ENCODE measurements around the gene TTC9. TPM values are rescaled to one million over a fixed set of nuclear protein-coding genes. Genes with fewer than 3 reads are reported as not detected.

TTC9 gene
- total RNA-seq, 3 donors from 2014 or later (not counting 1 experiment from before 2014, with no cell fraction given), result 2.4 to 5.6 (median 3.8) TPM

DNA sequence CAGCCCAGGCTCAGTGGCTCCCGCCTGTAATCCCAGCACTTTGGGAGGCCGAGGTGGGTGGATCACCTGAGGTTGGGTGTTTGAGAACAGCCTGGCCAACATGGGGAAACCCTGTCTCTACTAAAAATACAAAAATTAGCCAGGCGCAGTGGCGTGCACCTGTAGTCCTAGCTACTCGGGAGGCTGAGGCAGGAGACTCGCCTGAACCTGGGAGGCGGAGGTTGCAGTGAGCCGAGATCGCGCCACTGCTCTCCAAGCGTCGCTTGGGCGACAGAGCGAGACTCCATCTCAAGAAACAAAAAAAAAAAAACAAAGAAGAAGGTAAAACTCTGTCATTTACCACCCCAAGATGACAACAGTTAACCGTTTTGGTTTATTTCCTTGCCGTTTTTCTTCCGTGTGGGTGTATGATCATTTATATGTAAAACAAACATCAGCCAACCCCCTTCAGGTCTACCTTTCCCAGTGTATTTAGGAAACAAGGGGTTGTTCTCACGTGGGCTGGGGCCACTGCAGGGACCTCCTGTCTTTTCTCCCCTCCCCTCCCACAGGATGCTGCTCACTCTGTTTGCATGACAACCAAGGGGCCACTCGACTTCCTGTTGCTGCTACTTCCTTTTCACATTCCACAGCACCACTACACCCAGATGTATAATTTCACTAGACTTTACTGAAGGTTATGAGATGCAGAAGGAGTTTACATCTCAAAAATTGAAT is 13.6 kb downstream of the TTC9 start:
- ATAC-seq (peak; percentile 84 to 96 (median 92)), DNase-seq (peak; percentile 24 to 89)
- Mint-ChIP-seq H3K4me3 (peak overlapping the region; percentile 83), H3K9me3 (no peaks in the 10 kb centered on the region), H3K36me3 (no peaks in the 10 kb centered on the region), H3K4me1 (peaks cover 25 to 37% of the 10 kb centered on the region in 2 donors), H3K27me3 (ENCODE audit: low read depth in 2 of 2) (no peaks in the 10 kb centered on the region), H3K27ac (peak overlapping the region; percentile 82 to 96)
- Histone ChIP-seq H3K4me3 (ENCODE audit: low read length) (no peak overlapping the region), H3K36me3 (ENCODE audit: control insufficient read depth, insufficient read depth, low read length) (no peaks in the 10 kb centered on the region), H3K9me3 (ENCODE audit: control insufficient read depth, insufficient read depth, low read length) (no peaks in the 10 kb centered on the region), H3K4me1 (ENCODE audit: control insufficient read depth, insufficient read depth, low read length) (peaks cover 29% of the 10 kb centered on the region), H3K27me3 (ENCODE audit: control insufficient read depth, insufficient read depth, low read length) (no peaks in the 10 kb centered on the region), H3K27ac (ENCODE audit: low read length) (peak overlapping the region; percentile 71)
- no peak for TF ChIP-seq CTCF (IDR thresholded peaks at IDR 0.05)
- intact Hi-C loops (cut with micrococcal nuclease), result no loop called here
- WGBS (ENCODE audit: insufficient coverage), result 49% methylated on average over 16 of the region's 19 CpGs

DNA sequence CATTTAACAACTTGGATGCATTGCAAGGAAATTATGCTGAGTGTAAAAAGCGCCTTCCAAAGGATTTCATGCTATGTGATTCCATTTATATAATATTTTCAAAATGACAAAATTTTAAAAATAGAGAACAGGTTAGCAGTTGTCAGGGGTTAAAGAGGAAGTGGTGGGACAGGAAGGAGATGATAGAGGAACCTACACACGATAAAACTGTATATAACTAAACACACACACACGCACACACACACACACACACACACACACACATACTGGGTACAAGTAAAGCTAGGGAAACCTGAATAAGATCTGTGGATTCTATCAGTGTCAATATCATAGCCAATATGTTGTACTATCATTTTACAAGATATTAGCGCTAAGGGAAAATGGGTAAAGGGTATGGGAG is 17.2 kb downstream of the TTC9 start:
- intact Hi-C loops (cut with micrococcal nuclease), result no loop called here

GRCh38 chr14:70660967-70661893 is 19.5 kb downstream of the TTC9 start:
- Mint-ChIP-seq H3K9me3 (no peaks in the 10 kb centered on the region), H3K27me3 (ENCODE audit: low read depth in 2 of 2) (no peaks in the 10 kb centered on the region), H3K27ac (peak overlapping the region in 1 of 2 donors; percentile 55), H3K4me3 (no peak overlapping the region), H3K4me1 (peaks cover 12 to 40% of the 10 kb centered on the region in 2 donors), H3K36me3 (no peaks in the 10 kb centered on the region)
- no peaks in the 10 kb centered on the region for H3K9me3 ChIP-seq (ENCODE audit: control insufficient read depth, insufficient read depth, low read length)
- no peaks in the 10 kb centered on the region for H3K27me3 ChIP-seq (ENCODE audit: control insufficient read depth, insufficient read depth, low read length)
- H3K36me3 ChIP-seq (ENCODE audit: control insufficient read depth, insufficient read depth, low read length), result no peaks in the 10 kb centered on the region
- 40% methylated on average over 11 of the region's 13 CpGs for WGBS (ENCODE audit: insufficient coverage)
- peak overlapping the region; percentile 46 for H3K27ac ChIP-seq (ENCODE audit: low read length)
- H3K4me1 ChIP-seq (ENCODE audit: control insufficient read depth, insufficient read depth, low read length), result peaks cover 28% of the 10 kb centered on the region
- DNase-seq (peak in 1 of 2 donors; percentile 82), ATAC-seq (no peak)
- TF ChIP-seq CTCF (IDR thresholded peaks at IDR 0.05), result no peak
- no peak overlapping the region for H3K4me3 ChIP-seq (ENCODE audit: low read length)
- intact Hi-C loops (cut with micrococcal nuclease), result no loop called here

More for the DNA sequence above, 17.2 kb downstream of the TTC9 start:
- Histone ChIP-seq H3K9me3 (ENCODE audit: control insufficient read depth, insufficient read depth, low read length) (no peaks in the 10 kb centered on the region), H3K27ac (ENCODE audit: low read length) (peak overlapping the region; percentile 24), H3K36me3 (ENCODE audit: control insufficient read depth, insufficient read depth, low read length) (no peaks in the 10 kb centered on the region), H3K4me1 (ENCODE audit: control insufficient read depth, insufficient read depth, low read length) (peaks cover 36% of the 10 kb centered on the region), H3K27me3 (ENCODE audit: control insufficient read depth, insufficient read depth, low read length) (no peaks in the 10 kb centered on the region), H3K4me3 (ENCODE audit: low read length) (no peak overlapping the region)
- Mint-ChIP-seq H3K9me3 (no peaks in the 10 kb centered on the region), H3K4me3 (peak overlapping the region; percentile 3), H3K36me3 (no peaks in the 10 kb centered on the region), H3K27ac (peak overlapping the region; percentile 64 to 77), H3K27me3 (ENCODE audit: low read depth in 2 of 2) (no peaks in the 10 kb centered on the region), H3K4me1 (peaks cover 25 to 47% of the 10 kb centered on the region in 2 donors)
- no peak for TF ChIP-seq CTCF (IDR thresholded peaks at IDR 0.05)
- ATAC-seq (peak in 1 of 3 donors; percentile 40), DNase-seq (peak in 1 of 2 donors; percentile 53)
- no CpG with 5 or more reads among the region's 4 CpGs for WGBS (ENCODE audit: insufficient coverage)
